Measurements from ENCODE around the gene SERGEF.
A peak's percentile ranks its signal among the peaks of the same experiment; 100 is the strongest.

SERGEF gene

DNA sequence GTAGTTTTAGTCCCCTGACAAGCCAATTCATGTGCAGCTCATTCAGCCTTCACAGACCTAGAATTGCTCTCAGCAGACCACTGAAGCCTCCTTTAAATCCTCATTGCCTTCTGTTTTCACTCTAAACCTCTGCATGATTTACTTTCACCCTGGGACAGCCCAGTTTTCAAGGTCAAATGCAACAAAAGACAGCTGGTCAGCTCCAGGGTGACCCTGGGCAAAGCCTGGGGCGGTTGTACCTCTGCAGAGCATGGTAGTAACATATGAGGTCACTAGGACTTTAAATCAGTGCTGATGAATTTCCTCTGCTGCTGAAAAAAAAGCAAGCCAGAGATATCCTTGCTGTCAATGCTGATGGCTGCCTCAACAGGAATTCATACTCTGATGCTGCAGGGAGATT, 62.2 kb downstream of the SERGEF start:
- DNase-seq = no peak

DNA sequence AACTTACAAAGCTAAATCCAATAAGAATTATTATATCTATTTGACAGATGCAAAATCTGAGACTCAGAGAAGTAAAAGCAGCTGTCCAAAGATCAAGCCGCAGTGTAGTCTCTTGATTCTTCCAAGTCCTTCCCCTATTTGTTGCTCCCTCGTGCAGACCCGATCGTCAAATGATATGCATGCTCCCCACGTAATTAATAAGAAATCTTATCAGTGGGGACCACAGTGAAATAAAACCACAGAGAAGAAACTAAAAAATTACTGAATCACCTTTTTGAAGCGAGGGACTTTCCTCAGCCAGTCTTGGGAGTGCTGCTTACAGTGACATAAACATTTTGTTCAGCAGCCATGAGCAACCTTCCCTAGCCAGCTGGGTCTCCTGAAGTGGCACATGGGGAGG, 64.6 kb downstream of the SERGEF start:
- no peak for DNase-seq

DNA sequence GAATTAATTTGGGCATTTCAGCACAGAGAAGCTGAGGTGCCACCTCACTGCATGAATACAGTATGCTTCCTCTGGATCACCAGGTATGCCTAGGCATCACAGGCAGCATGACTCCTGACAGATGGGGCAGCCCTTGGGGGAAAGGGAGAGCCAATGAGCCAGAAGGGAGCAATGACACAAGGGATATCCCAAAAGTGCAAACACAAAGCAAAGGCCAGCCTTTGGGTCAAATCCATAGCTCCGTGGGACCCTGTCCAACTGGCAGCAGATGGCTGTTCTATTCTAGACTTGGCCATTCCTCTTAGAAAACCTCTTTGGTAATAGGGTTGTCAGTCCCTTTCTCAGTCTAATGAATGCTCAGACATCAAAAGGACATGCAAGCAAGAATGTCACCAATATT, 73.3 kb downstream of the SERGEF start:
- DNase-seq = no peak

DNA sequence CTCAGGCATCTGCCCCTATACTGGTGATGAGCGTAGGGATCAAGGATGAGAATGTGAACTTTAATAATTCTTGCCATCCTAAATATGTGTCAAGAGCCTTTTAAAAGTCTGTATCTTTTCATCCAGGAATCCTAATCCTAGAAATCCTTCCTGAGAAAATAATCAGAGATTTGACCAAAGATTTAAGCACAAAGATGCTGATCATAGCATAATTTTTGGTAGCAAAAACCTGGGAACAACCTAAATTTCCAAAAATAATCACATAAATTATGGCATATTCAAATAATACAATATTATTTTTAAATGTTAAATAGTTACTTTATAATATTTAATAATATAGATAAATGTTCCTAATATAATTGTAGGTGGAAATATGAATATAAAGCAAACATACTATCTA, 76.1 kb downstream of the SERGEF start:
- DNase-seq = no peak

DNA sequence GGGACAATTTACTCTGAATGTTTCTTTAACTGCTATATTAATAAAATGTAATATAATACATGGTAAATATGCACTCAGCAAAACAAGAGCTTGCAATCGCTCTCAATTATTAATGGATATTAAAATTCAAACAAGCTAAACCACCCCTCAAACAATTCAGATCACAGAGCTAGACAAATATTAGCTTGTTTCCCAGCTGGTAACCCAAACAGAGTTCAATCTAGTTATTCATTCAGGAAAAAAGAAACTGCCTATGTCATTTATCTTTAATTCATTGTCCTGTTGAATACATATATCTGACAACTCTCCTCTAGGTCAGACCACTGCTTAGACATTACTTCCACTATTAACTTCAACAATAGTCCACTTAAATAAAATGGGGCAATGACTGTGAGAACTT, 78.7 kb downstream of the SERGEF start:
- no peak for DNase-seq

DNA sequence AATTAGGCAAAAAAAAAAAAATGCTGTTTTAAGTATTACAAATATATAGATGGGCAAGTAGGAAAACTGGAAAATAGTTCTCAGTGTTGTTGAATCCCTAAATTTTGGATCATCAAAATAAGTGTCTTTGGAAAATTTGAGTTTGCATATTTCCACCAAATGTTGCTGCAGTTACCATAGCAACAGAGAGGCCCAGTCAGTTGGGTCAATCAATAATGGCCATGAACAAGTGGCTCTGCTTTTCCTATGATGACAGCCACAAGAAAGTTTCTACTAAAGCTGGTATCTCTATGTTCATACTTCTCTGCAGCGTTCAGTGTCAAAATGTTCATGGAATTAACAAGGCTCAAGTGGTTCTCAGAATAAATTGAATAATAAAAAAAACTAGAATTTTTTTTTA, 79.1 kb downstream of the SERGEF start:
- DNase-seq = no peak

DNA sequence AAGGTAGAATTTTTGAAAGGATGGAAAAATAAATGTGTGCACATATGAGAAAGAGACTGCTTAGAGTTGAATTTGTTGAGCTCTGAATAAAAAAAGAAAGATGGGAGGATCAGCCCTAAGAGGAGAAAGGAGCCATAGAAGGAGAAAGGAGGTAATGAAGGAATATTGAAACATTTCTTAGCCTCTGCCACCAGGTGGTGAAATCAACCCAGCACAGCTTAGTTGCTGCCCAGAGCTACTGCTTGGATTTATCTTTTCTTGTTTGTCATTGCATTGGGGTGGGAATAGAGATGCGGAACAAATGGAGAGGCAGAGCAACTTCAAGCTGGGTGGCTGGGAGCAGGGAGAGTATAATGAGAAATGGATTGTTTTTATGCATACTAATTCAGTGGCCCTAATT, 80.4 kb downstream of the SERGEF start:
- no peak for DNase-seq

DNA sequence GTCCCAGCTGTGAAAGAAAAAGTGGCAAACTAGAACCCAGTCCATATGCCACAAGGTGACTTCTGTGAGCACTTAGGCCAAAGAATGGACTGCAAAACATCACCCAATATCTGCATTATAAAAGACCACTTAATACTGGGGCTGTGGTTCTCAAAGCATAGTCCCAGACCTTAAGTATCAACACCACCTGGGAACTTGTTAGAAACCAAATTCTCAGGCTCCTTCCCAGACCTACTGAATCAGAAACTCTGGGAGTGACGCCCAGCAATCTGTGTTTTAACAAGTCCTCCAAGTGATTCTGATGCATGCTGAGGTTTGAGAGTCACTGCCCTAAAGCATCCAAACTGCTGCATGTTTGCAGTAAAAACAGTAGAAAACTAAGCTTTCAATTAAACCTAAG, 81.3 kb downstream of the SERGEF start:
- DNase-seq = no peak

DNA sequence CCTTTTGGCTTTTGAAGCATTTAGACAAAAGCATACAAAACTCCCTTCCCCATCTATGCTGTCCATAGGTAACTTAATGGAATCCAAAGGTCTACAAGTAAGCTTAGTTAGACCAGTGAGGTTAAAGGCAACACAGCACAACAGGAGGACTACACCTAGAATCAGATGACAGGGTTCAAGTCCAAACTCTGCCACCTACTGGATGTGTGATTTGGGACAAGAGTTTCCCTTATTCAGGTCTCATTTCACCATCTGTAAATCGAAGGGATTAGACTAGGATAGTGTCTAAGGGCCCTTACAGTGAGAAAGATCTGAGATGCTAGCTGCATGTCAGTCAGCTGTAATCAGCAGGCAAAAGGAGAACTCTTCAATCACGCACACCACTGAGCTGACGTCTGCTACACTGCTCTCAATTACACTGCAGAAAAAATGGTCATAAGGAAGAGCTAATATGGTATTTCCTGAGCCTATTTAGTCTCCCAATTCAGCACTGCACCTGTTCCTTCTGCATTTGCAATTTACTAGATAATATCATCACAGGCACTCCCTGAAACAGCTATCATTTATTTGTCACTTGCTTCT, 82.2 kb downstream of the SERGEF start:
- no peak for DNase-seq

DNA sequence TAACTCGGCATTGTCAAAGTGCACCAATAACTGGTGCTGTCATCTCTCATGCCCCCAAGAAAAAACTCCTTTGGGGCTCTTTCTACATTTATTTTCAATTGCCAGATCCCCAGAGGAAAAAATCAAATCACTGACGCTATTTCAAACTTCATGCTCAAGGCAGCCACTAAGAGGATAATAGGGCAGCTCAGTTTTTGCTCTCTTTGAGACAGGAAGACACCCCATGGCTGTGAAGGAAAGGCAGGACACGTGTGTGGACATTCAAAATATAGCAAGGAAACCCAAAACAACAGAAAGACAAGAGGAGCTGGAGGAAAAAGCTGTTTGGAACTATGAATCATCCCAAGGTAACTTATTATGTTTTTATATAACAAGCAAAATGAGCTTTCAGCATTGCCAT, 83.7 kb downstream of the SERGEF start:
- DNase-seq = no peak

DNA sequence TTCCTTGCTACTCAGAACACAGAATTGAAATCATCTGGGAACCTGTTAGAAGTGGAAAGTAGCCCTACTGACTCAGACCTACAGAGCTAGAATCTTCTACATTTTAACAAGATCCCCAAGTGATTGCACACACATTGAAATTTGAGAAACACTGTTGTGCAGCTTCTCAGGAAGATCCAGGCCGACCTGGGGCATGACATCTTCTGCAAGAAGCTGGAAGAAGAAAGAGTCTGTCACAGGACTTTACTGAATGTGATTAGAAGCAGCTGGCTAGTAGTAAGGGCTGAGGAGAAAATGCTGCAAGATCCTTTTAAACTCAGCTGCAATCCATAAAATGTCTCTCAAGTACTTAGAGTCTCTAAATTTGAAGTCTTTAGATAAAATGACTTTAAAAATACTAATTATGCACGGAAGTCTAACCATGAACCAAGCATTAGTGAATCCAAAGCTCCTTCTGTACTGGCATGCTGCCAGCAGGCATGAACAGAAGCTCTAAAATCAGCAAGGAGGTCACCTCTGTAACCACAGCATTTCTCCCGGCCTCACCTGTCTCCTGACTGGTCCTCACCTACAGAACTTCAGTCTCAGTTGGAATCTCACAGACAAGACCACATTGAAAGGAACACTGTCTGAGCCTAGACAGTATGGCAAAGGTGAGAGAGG, 85.0 kb downstream of the SERGEF start:
- no peak for DNase-seq

DNA sequence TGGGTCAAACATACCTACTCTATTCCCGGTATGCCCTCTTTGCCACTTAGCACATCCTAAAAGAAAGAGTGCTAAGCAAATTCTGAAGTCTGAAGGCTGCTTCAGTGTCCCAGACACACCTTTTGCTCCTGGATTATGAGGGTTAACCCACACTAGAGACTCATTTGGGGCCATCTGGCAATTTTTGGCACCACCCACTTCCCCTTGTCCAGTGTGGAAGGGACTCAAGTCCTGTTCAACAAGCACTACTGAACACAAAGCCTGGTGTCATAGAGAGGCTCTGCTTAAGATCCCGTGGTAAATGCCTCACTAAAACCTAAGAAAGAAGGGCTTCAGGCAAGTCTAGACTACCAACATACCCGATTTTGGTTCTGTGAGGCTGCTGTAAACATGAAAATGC, 85.8 kb downstream of the SERGEF start:
- no peak for DNase-seq

DNA sequence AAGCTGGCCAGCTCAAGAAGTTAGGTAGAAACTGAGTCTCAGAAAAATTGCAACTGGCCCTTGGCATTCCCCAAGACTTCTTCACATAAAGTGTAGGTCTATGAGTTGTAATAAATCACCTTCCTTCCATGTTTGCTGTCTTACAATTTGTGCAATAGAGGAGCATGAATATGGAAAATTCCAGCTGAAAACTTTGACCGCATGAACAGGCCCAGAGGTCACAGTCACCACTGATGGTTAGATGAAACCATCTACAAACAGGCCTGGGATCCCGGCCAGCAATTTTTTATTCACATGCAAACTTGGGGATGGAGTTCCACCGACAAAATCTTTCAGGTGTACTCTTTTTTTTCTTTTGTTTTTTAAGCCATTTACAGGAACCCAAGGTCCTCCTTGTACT, 88.1 kb downstream of the SERGEF start:
- no peak for DNase-seq

DNA sequence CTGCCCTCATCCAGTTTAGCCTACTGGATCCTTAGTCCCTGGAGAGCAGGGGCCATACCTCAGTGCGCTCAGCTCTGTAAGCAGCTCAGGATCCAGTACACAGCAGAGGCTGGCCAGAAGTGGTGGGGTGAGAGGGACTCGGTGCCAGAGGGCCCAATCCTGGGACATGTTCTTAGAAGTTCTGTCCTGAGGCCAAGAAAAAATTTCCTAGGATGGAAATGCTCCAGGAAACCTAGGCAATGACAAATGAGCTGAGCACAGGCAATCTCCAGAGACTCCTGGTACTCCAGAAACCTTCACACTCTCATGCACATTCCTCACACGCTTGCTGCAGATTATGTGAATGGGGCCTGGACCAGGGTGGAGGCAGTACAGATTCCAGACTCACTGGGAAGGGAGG, 89.6 kb downstream of the SERGEF start:
- DNase-seq = peak; percentile 9

DNA sequence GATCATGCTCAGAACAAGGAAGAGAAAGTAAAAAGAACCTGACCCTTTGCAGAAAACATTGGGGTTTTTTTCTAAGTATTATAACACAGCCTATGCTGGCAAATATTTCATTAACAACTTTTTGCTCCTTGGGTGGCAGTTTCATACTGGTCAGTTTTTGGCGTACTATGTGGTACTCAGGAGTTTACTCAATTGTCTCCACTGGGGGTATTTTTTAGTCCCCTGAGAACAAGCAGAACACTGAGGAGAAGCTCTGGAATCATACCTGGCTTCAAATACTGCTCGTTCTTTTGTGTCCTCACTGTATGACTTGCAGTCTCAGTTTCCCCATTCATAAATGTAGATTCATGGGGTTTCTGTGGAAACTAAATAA, 90.4 kb downstream of the SERGEF start:
- no peak for DNase-seq

DNA sequence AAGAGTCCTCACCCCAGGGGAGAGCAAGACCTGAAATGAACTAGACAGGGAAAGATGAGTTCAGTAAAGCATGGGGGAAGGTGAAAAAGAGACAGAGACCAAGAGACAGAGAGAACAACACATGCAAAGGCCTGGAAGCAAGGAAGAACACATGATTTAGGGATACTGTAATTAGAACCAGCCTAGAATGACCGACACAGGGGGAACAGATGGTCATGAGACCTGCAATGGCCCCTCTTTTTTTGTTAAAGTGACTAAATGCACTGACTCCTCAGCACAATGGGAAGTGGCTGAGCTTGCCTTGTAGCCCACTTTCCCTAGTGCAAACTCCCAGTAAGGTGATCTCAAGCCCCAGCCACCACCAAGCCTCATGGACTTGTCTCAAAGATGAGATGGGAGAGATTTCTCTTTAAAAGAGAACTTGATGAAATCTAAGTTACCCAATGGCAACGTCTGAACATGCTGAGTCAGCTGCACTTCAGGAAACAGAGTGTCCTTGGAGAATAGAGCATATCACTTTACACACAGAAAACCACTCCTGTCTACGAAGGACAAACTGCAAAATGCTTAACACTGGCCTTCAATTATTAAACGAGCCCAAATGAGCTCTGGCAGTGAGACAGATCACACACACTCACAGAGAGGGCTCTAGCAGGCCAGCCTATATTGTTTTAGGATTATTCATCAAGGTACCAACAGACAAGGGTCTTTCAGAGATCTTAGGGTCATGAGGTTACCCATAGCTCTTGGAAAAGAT, 91.0 kb downstream of the SERGEF start:
- DNase-seq = no peak

DNA sequence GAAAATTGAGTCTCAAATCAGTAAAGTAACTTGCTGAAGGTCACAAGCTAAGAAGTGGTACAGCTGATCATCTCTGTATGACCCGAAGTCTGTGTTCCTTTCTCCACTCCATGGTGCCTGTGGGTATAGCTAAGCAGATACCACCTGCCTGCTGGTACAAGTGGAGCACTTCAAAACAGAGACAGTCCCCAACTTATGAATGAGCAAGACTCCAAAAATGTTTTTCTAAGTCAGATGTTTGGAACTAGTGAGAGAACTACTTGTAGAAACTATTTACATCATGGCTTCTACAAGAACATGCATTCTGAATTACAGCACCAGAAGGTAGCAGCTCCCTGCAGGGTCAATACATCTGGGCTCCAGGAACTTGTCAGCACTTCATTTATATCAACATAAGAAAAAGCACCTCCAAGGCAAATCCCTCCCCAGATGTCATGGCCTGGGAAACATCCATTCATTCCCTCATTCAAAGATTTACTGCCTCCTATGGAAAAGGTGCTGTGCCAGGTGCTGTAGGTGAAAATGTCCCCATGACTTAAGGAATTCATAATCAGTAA, 94.7 kb downstream of the SERGEF start:
- no peak for DNase-seq

DNA sequence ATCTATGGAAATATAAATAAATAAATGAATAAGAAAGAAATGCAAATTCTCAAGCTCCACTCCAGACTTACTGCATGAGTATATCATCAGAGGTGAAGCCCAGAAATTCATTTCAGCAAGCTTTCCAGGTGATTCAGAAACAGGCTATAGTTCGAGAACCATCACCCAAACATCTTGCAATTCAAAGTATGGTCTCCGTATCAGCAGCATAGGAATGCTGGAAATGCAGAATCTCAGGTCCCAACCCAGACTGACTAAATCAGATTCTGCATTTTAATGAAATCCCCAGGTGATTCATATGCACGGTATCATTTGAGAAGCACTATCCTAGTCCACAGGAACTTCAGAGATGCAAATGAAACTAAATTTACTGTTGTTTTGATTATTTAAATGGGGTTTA, 95.3 kb downstream of the SERGEF start:
- no peak for DNase-seq

DNA sequence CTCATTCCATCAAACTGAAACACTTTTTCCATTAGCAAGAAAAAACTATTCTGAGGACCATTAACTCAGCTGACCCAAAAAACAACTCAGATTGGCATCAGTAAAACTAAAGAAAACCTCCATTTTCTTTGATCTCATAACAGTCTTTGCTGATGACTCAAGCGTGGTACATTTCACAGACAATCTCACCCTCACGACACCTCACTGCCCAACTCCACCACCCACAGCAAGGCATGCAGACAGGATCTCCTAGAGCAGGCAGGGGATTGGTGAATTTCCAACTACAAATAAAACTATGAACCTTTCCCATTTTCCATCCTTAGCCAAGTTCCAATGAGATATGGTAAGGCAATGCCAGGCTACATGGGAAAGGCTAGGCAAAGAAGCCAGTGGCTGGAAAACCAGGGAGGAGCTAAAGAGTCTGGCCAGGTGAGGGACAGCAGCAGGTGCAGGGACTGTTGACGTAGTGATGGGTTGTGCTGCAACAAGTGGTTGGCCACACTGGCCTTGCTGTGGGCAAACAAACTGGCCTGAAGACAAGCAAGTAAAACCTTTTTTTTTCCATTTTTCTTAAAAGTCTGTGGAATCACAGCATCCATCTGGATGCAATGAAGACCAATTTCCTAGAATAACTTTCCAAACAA, 97.2 kb downstream of the SERGEF start:
- peak; percentile 26 for DNase-seq

DNA sequence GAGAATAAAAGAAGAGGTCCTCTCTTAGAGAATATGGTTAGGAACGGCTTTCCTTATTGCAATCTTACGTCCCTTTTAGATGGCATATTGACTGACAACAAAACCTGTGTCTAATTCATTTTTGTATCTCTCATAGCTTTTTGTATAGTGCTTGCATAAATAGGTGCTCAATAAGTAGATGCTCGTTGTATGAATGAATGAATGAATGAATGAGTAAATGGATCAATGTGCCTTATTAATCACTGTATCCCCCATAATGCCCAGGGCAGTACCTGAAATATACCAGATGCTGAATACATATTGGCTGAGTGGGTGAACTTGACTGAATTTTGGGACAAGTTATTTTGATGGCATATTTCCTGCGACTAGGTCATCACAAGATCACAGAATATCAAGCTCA, 97.9 kb downstream of the SERGEF start:
- DNase-seq = no peak

DNA sequence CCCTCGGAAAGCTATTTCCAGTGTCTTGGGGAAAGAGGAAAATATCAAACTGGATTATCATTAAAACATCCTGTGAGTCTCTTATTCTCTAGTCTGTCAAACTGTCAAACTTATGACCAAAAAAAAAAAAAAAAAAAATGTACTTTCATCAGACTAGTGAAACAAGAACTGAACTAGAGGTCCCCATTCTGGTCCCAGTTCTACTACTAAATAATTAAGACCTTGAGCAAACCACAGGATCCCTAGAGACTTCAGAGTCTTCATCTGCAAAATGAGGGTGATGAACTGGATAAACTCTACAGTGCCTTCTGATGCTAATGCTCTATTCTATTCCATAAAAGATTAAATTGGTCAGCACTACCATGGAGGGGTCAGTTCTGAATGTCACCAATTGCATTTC, 105.8 kb downstream of the SERGEF start:
- no peak for DNase-seq

DNA sequence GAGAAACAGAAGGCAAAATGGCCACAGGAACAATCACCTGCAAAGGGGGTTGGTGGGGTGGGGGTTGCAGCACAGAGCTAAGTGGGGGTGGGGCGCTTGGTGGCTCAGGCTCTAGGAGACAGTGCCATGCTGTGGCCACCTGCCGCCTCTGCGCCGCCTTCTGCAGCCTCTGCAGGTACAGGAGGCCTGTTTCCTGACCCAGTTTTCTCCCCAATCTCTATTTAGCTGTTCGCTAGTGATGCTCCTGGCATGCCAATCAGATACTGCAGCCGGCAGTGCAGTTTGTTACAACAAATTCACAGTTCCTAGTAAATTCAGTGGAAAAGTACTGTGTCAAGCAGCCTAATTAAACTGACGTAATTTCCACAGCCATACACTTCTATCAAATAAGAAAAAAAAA, 106.4 kb downstream of the SERGEF start:
- DNase-seq = no peak

DNA sequence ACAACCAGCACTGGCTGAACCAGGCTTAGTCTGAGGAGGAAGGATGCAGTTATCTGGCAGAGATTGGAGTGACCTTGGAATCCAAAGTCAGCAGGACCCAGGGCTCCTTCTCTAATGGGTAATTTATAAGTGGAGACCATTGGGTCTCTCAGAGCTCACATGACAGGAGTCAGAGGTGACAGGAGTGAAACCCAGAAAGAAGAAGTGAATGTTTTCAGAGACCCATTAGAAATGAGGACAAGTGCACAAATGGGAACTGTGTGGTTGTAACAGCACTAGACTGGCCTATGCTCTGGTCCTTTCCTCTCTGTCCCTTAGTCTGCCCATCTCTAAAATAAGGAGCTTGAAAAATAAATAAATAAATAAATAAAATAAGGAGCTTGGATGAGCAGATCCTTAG, 107.4 kb downstream of the SERGEF start:
- DNase-seq = no peak

DNA sequence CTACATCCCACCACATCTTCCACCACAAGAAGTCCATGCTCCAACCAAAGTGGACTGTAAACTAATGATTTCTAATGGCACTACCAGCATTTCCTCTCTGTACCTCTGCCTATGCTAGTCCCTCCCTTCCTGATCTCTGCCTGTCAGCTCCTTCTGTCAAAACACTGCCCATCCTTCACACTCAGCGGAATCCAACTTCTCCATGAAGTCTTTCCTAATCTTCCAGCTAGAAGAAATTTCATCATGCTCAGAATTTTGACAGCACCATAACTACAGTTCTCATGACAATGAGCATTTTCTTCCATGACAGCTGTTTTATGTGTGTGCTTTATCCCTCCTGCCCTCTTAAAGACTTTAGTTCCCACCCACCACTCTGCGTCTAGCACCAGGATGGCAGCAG, 111.4 kb downstream of the SERGEF start:
- DNase-seq = no peak

All from kidney glomerular epithelial cell (primary cell).